Esophagus squamous epithelium (tissue), 5 donors: ENCODE measurements around the gene TIE1. TPM values are rescaled to one million over a fixed set of nuclear protein-coding genes. Genes with fewer than 3 reads are reported as not detected.

Source experiments
- DNase-seq: peaks from one replicate; lab custom pipeline; 2025; lab: John Stamatoyannopoulos, UW
- H3K27ac ChIP-seq, 4 donors: fragments of 200-600 bp; sonication (generic); one replicate each; pipeline ENCODE4 v1.5.1; 2016 to 2019; ENCODE audit warnings: mild to moderate bottlenecking in 1 of 4
- H3K27me3 ChIP-seq, 4 donors: fragments of 200-600 bp; sonication (generic); 1 replicate in 3 of 4; 2 replicates in 1 of 4; pipeline versions ENCODE4 v1.5.1 to v1.6.0; 2017 to 2021; ENCODE audit warnings: antibody characterized with exemption in 1 of 4
- H3K36me3 ChIP-seq, 3 donors: fragments of 200-600 bp; sonication (generic); one replicate each; pipeline ENCODE4 v1.5.1; 2016 to 2019
- H3K4me1 ChIP-seq, 3 donors: fragments of 200-600 bp; sonication (generic); one replicate each; pipeline ENCODE4 v1.5.1; 2017 to 2019
- H3K4me3 ChIP-seq, 4 donors: fragments of 200-600 bp; sonication (generic); 1 replicate in 3 of 4; 2 replicates in 1 of 4; pipeline ENCODE4 v1.5.1; 2016 to 2019; ENCODE audit warnings: mild to moderate bottlenecking in 2 of 4, moderate library complexity in 1 of 4
- H3K9me3 ChIP-seq, 3 donors: fragments of 200-600 bp; sonication (generic); one replicate each; pipeline ENCODE4 v1.5.1; 2016 to 2019
- POLR2A ChIP-seq, 4 donors: fragments of 450-650 bp; IDR thresholded peaks; one replicate each; pipeline ENCODE4 v1.6.1; 2017; ENCODE audit warnings: antibody characterized with exemption in 4 of 4, mild to moderate bottlenecking in 4 of 4, moderate library complexity in 3 of 4
- WGBS, 2 donors: methylation state at CpG; one replicate each; pipeline ENCODE4 v1.1.5; 2018; 5-methylcytosine and 5-hydroxymethylcytosine counted together
- intact Hi-C: fragments of 100-400 bp; cut with DNase I; formaldehyde crosslinking; loops from one replicate; pipeline ENCODE4 v1.15.0; 2022
- total RNA-seq, 4 donors: library from RNA; depleted of rRNA; stranded (reverse); fragments of >200 nt; gene quantifications; one replicate each; pipeline ENCODE4 v1.1.0, GENCODE V29; 2016
- TF ChIP-seq, protein P1 (sequence below), 6 experiments: fragments of 450-650 bp in 4 of 6; fragments of 200-600 bp in 2 of 6; sonication (generic) in 2 of 6; IDR thresholded peaks; one replicate each; pipeline ENCODE4 v1.5.1; 2016 to 2019; ENCODE audit warnings: antibody characterized with exemption in 6 of 6, mild to moderate bottlenecking in 4 of 6, moderate library complexity in 4 of 6
- donor health status: DM: yes; HTN: yes; CAD: no.

TIE1 gene
- total RNA-seq, 4 donors from 2014 or later = 3.1 to 16.6 (median 5.9) TPM

DNA sequence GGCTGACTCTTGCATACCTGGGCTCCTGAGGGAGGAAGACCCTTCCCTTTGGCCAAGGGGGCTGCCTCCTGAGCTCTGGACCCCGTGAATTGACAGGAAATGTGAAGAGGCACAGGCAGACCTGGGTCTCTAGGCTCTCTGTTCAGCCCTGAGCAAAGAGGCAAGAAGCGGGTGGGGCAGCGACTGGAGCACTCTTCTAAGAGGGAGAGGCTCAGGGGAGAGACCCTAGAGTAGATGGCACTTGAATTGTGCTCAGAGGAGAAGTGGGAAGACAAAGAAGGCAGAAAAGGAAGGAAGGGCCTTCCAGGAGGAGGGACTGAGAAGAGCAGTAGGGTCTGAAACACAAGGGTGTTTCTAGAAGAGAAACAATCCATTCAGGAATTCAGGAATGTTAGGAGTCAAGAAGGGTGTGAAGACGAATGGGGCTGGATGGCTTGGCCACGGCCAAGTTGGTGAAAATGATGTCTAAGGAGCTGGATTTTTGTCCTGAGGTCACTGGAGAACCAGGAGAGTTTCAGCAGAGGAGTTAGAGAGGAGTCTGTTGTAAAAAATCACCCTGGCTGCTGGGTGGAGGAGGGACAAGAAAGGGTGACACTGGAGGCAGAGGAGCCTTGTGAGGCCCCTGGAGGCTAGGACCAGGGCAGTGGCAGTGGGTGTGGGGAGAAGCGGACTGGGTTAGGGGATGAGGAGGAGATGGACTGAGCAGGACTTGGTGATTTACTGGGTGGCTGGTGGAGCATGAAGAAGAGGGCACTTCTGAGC is 5.3 kb downstream of the TIE1 start:
- Histone ChIP-seq H3K27ac (no peak overlapping the region), H3K4me3 (no peak overlapping the region), H3K27me3 (no peaks in the 10 kb centered on the region), H3K9me3 (no peaks in the 10 kb centered on the region), H3K36me3 (no peaks in the 10 kb centered on the region), H3K4me1 (peaks cover 2 to 23% (median 4%) of the 10 kb centered on the region in 3 donors)
- 67 to 68% methylated on average over 6 of the region's 6 CpGs for WGBS, 2 donors
- DNase-seq = no peak
- TF ChIP-seq, protein P1, sequence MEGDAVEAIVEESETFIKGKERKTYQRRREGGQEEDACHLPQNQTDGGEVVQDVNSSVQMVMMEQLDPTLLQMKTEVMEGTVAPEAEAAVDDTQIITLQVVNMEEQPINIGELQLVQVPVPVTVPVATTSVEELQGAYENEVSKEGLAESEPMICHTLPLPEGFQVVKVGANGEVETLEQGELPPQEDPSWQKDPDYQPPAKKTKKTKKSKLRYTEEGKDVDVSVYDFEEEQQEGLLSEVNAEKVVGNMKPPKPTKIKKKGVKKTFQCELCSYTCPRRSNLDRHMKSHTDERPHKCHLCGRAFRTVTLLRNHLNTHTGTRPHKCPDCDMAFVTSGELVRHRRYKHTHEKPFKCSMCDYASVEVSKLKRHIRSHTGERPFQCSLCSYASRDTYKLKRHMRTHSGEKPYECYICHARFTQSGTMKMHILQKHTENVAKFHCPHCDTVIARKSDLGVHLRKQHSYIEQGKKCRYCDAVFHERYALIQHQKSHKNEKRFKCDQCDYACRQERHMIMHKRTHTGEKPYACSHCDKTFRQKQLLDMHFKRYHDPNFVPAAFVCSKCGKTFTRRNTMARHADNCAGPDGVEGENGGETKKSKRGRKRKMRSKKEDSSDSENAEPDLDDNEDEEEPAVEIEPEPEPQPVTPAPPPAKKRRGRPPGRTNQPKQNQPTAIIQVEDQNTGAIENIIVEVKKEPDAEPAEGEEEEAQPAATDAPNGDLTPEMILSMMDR (IDR thresholded peaks at IDR 0.05) = no peak
- TF ChIP-seq POLR2A (IDR thresholded peaks at IDR 0.05) = no peak
- intact Hi-C loops = no loop called here

DNA sequence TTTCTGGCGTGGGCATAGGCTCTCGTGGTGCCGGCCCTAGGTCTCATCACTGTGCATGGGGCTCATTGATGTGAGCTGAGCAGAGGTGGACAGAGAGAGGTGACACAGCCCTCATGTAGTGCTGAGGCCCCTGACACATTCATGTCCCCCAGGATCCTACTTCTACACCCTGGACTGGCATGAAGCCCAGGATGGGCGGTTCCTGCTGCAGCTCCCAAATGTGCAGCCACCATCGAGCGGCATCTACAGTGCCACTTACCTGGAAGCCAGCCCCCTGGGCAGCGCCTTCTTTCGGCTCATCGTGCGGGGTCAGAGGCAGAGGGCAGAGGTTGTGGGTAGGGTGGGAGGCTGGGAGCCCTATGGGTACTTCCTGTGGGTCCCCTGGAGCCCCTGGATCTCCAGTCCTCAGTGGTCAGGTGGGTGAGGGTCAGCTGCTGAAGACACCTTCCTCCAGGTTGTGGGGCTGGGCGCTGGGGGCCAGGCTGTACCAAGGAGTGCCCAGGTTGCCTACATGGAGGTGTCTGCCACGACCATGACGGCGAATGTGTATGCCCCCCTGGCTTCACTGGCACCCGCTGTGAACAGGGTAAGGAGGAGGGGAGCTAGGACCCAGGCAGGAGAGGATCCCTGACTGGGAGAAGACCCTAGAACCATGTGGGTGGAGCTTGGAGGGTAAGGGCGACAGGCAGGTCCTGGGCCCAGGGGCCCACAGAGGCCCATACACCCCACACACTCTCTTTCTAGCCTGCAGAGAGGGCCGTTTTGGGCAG is 6.1 kb downstream of the TIE1 start:
- TF ChIP-seq, protein P1 (IDR thresholded peaks at IDR 0.05) = no peak
- no peak for TF ChIP-seq POLR2A (IDR thresholded peaks at IDR 0.05)
- no peaks in the 10 kb centered on the region for H3K36me3 ChIP-seq
- 81 to 91% methylated on average over 9 to 12 of the region's 17 CpGs for WGBS, 2 donors
- peaks cover 2 to 23% (median 4%) of the 10 kb centered on the region in 3 donors for H3K4me1 ChIP-seq
- no peak for DNase-seq
- no peak overlapping the region for H3K27ac ChIP-seq
- intact Hi-C loops = no loop called here
- no peak overlapping the region for H3K4me3 ChIP-seq
- H3K27me3 ChIP-seq = no peaks in the 10 kb centered on the region
- H3K9me3 ChIP-seq = no peaks in the 10 kb centered on the region

GRCh38 chr1:43307458-43308158 is 6.8 kb downstream of the TIE1 start:
- TF ChIP-seq POLR2A (IDR thresholded peaks at IDR 0.05) = no peak
- TF ChIP-seq, protein P1 (IDR thresholded peaks at IDR 0.05) = no peak
- no peak for DNase-seq
- Histone ChIP-seq H3K4me3 (no peak overlapping the region), H3K27ac (no peak overlapping the region), H3K36me3 (peaks cover 0 to 6% (median 0%) of the 10 kb centered on the region in 3 donors), H3K9me3 (no peaks in the 10 kb centered on the region), H3K4me1 (peaks cover 2 to 23% (median 4%) of the 10 kb centered on the region in 3 donors), H3K27me3 (no peaks in the 10 kb centered on the region)
- 87 to 94% methylated on average over 6 of the region's 9 CpGs for WGBS, 2 donors
- intact Hi-C loops = no loop called here

- Histone ChIP-seq H3K36me3 (peaks cover 0 to 9% (median 0%) of the 10 kb centered on the region in 3 donors), H3K4me3 (no peak overlapping the region), H3K27ac (no peak overlapping the region), H3K9me3 (no peaks in the 10 kb centered on the region), H3K4me1 (peaks cover 2 to 13% (median 4%) of the 10 kb centered on the region in 3 donors), H3K27me3 (no peaks in the 10 kb centered on the region)
- intact Hi-C loops = no loop called here
- DNase-seq = no peak
- TF ChIP-seq, protein P1 (IDR thresholded peaks at IDR 0.05) = no peak
- no peak for TF ChIP-seq POLR2A (IDR thresholded peaks at IDR 0.05)
- WGBS, 2 donors = 89 to 92% methylated on average over 13 to 14 of the region's 20 CpGs
These were observed 8.0 kb downstream of the TIE1 start for GRCh38 chr1:43308635-43309404.
